ENCODE results near the gene PSENEN.

Gene PSENEN

GRCh38 chr19:35708391-35708790, 37.1 kb upstream of the PSENEN start:
- TF ChIP-seq CTCF (IDR thresholded peaks at IDR 0.05; ENCODE audit: low read depth, low read length): no peak
- DNase-seq (ENCODE audit: extremely low read depth, low read depth): no peak

DNA sequence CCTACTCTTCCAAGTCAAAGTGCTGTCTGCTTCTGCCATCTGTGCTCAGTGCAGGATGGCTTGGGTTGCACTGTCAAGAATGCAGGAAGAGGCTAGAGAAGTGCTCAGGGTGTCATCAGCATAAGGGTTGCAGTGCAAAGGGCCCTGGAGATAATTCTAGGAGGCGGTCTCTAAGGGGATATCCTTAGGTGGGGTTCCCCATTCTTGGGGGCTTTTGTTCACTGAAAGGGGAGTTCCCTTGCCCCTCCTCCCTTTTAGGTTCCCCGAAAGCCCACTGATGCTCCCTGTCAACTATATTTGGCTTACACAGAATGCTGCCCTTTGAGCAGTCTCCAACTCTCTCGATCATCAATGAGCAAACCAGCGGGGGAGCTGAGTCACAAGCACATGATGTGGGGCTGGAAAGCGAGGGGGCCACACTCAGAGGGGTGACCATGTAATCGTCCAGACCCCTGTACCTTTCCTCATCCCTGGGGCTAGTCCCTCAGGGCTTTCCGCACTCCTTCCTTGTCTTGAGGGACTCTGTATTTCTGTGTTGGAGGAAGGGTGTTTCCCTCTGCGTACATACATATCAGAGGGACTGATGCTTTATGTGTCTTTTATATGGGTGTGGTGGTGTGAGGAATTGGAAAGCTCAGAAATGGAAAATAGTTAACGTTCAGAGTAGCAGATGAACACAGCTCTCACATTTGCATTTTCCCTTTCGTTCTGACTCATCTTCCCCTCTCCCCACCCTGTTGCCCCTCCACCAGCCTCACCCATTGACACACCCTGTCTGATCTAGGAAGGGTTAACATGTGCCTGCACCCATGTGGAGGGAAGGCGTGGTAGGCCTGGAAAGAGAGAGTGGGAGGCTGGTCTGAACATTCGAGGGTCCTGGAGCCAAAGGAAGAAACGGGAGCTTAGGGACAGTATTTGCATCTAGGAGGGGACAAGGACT, 34.4 kb upstream of the PSENEN start:
- no peak for DNase-seq (ENCODE audit: extremely low read depth, low read depth)
- TF ChIP-seq CTCF (IDR thresholded peaks at IDR 0.05; ENCODE audit: low read depth, low read length): no peak

DNA sequence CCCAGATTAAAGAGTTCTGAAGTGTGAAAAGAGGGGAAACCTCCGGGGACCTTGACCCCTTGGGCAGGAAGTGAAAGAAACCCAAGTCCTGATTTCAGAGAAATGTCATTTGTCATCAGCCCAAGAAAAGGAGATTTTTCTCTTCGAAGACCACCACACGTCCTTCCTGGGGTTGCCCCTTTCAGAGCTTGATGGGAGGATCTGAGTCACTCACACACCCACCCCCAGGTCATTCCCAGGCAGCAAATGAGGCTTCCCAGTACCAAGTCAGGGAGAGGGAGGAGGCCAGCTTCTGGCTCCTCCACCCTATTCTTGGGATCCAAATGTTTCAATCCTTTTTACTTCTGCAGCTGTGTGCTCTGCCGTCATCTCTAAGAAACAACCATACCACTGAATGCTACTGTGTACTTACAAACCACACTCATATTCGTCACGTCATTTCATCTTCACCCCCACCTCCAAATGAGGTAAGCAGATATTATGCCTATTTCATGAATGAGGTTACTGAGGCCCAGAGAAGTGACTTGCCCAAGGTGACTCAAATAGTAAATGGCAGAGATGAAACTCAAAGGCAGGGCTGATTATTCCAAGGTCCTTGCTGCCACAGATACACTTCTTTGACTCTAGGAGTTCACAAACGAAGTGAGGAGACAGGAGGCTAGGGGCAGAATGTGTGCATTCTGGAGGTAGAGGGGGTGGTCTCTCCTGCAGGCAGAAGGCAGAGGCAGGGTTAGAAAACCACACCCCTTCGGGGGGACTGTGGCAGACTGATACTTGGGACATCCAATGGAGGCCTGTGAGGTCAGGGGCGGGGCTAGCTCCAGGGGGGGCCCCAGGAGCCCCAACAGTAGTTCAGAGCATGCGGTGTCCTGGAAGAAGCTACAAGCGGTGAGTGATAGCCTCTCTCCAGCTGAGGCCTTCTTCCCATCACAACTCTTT, 32.6 kb upstream of the PSENEN start:
- no peak for TF ChIP-seq CTCF (IDR thresholded peaks at IDR 0.05; ENCODE audit: low read depth, low read length)
- DNase-seq (ENCODE audit: extremely low read depth, low read depth): no peak

GRCh38 chr19:35713506-35713850, 32.0 kb upstream of the PSENEN start:
- DNase-seq (ENCODE audit: extremely low read depth, low read depth): no peak
- TF ChIP-seq CTCF (IDR thresholded peaks at IDR 0.05; ENCODE audit: low read depth, low read length): no peak

GRCh38 chr19:35713904-35714495, 31.5 kb upstream of the PSENEN start:
- no peak for DNase-seq (ENCODE audit: extremely low read depth, low read depth)
- no peak for TF ChIP-seq CTCF (IDR thresholded peaks at IDR 0.05; ENCODE audit: low read depth, low read length)

DNA sequence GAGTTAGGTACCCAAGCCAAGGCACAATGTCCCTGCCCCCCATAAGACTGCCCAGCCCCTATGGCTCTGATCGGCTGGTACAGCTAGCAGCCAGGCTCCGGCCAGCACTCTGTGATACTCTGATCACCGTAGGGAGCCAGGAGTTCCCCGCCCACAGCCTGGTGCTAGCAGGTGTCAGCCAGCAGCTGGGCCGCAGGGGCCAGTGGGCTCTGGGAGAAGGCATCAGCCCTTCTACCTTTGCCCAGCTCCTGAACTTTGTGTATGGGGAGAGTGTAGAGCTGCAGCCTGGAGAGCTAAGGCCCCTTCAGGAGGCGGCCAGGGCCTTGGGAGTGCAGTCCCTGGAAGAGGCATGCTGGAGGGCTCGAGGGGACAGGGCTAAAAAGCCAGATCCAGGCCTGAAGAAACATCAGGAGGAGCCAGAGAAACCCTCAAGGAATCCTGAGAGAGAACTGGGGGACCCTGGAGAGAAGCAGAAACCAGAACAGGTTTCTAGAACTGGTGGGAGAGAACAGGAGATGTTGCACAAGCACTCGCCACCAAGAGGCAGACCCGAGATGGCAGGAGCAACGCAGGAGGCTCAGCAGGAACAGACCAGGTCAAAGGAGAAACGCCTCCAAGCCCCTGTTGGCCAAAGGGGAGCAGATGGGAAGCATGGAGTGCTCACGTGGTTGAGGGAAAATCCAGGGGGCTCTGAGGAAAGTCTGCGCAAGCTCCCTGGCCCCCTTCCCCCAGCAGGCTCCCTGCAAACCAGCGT, 30.7 kb upstream of the PSENEN start:
- no peak for TF ChIP-seq CTCF (IDR thresholded peaks at IDR 0.05; ENCODE audit: low read depth, low read length)
- DNase-seq (ENCODE audit: extremely low read depth, low read depth): no peak
